Fibroblast of skin of back (primary cell): ENCODE data around the gene HAPSTR1.

ENCODE experiments used
- DNase-seq: peaks from one replicate; pipeline ENCODE4 v3.0.0-alpha.2; 2013

HAPSTR1 gene

DNA sequence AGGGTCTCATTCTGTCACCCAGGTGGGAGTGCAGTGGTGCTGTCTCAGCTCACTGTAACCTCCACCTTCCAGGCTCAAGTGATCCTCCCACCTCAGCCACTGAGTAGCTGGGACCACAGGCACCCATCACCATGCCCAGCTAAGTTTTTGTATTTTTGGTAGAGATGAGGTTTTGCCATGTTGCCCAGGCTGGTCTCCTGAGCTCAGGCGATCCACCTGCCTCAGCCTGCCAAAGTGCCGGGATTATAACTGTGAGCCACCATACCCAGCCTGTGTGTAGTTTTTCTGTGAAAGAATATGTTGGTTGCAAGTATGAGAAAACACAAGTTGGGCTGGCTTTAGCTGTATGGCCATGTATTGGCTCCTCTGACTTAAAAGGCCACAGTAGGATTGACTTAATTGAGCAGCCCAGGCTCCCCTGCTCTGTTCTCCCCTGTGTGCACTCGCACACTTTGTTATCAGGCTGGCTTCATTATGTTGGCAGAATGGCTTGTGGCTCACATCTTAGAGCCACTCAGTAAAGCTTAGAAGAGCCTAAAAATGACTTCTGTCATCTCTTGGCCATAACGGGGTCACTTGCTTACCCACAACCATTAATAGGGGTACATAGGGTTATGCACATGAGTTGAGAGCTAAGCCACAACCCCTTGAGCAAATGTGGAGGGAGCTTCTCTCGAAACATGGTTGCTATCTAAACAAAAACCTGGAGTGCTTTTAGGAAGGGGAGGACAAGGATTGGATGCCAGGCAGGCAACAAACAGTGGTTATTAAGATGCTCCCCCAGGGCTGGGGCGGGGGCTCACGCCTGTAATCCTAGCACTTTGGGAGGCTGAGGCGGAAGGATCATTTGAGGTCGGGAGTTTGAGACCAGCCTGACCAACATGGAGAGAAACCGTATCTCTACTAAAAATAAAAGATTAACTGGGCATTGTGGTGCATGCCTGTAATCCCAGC lies 6.1 kb downstream of the HAPSTR1 start:
- no peak for DNase-seq

DNA sequence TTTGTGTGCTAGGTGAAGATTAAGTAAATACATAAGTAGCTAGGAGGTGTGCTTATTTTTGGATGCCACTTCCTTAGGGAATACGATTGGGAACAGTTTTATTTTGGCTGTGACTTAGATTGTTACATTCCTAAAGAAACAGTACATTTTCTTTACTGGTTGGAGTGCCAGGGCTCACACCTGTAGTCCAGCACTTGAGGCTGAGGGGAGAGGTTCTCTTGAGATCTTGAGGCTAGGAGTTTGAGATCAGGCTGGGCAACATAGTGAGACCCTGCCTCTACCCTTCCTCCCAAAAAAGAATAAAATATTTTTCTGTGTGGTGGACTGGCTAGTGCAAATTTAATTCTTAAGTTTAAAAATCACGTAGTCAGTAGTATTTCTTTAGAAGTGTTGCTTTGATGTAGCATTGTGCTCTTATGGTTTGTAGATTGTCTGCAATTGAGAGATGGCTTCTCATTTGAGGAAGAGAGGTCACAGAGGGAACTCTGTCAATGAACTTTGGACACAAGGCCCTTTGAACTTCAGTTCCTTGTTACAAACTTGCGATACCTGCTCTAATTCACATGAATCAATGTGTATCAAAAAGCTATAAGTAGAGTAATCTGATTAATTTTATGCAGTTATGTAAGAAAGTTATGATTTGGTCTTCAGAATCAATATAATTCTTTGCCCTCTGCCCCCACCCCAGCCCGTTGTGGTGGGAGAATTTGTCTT lies 7.1 kb downstream of the HAPSTR1 start:
- no peak for DNase-seq

DNA sequence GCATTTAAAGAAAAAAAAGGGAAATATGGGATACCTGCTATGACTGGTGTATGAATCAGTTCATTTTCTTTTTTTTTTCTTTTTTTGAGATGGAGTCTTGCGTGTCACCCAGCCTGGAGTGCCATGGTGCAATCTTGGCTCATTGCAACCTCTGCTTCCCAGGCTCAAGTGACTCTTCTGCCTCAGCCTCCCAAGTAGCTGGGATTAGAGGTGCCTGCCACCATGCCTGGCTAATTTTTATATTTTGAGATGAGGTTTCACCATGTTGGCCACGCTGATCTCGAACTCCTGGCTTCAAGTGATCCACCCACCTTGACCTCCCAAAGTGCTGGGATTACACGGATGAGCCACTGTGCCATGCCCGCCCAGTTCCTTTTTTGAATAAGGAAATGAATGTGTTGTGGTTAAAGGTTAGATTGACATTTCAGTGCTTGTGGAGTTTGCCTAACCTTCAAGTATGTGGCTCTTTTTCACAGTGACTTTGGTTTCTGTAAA lies 7.7 kb downstream of the HAPSTR1 start:
- DNase-seq = peak; percentile 42

GRCh38 chr16:9102379-9102778 lies 10.9 kb downstream of the HAPSTR1 start:
- peak; percentile 91 for DNase-seq

GRCh38 chr16:9102943-9103342 lies 11.5 kb downstream of the HAPSTR1 start:
- DNase-seq = no peak

DNA sequence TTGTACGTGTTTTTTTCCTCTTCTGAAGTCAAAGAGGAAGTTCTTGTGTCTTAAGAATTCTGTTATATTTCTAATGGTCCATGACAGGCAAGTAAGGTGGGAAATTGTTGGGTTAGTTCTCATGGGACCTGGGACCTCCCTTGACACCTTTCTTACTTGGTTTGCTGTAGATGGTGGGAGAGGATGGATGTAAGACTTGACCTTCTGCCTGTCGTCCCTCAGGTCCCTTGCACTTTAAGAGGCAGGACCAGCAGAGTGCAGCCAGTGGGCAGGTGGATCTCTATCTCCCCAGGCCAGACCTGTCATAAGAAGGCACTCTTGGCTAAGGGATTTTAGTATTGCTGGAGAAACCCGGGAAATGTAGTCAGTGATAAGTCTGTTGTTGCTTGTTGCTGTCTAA lies 12.1 kb downstream of the HAPSTR1 start:
- DNase-seq = no peak

DNA sequence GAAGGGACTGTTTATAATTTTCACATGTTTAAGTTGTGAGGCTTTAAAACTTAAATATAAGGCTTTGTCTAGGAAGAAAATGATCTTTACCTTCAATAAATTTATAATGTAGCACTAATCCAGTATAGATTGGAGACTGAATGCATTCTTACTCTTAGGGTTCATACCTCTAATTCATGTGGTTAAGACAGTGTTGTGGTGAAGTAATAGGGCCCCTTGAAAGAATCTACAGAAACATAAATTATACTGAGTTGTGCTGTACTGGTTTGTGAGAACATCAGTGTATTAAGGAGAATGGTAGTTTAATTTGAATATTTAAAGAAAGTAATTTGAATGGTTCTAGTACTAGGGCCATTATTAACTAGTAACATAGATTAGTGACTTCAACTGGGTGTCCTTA lies 13.7 kb downstream of the HAPSTR1 start:
- DNase-seq = no peak

DNA sequence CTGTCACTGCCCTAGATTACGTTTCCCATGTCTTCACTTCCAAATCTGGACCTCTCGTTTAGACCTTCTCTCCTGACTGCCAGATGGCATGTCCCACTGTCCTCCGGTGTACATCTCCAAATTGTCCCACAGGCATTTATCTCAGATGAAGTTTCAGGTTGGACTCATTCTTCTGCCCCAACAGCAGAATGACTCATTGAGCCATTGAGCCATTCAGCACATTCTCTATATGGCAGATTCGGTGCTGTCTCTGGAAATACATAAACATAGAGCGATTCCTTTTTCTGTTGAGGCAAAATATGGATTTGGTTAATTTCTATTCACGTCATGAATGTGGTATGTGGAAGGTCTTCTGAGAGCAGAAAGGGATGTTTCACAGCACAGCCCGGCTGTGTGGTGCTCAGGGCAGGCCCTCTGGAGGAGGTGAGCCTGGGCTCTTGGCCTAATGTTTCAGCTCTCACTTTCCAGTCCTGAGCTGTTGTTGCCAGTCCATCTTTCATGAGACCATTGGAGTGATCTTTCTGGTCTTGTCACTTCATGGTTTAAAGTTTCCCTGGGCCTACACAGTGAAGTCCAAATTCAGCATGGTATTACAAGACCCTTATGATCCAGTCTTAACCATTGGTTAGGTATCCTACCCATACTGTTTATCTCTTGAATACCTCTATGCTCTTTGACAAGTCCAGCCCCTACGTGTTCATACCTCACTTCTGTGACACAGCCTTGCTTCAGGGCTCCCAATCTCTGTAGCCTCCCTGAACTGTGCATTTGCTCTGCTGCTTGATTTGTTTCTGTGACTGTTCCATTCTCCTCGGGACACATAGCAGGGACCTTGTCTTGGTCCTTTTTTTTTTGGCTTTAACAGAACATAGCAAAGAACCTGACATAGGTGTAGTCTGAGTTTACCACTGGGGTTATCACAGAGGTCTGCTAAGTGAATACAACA lies 15.9 kb downstream of the HAPSTR1 start:
- DNase-seq = peak; percentile 60

DNA sequence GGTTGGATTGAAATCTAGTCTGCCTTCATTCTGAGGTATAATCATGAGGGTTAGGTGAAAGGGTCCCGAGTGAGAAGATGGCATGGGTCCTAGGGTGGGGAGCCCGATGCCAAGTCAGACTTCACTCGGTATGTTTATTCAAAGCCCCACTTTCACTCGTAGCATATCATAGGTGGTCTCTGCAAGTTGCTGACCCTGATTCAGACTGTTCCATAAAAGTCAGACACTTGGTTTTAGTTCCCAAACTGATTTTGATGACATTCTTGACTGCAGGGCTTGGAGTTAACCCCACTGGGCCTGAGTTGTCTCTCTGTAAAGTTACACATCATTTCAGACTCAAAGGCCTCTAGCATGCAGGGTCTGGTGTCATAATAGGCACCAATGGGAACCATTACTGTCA lies 17.8 kb downstream of the HAPSTR1 start:
- no peak for DNase-seq

GRCh38 chr16:9112166-9112843 lies 20.9 kb downstream of the HAPSTR1 start:
- DNase-seq = no peak

- DNase-seq = no peak
Observed at GRCh38 chr16:9112844-9113186, 21.4 kb downstream of the HAPSTR1 start.

- no peak for DNase-seq
Observed at GRCh38 chr16:9113707-9114106, 22.3 kb downstream of the HAPSTR1 start.

- DNase-seq = no peak
Observed at GRCh38 chr16:9114112-9114511, 22.7 kb downstream of the HAPSTR1 start.

GRCh38 chr16:9114842-9115241 lies 23.4 kb downstream of the HAPSTR1 start:
- DNase-seq = no peak

GRCh38 chr16:9115277-9115676 lies 23.8 kb downstream of the HAPSTR1 start:
- DNase-seq = no peak

DNA sequence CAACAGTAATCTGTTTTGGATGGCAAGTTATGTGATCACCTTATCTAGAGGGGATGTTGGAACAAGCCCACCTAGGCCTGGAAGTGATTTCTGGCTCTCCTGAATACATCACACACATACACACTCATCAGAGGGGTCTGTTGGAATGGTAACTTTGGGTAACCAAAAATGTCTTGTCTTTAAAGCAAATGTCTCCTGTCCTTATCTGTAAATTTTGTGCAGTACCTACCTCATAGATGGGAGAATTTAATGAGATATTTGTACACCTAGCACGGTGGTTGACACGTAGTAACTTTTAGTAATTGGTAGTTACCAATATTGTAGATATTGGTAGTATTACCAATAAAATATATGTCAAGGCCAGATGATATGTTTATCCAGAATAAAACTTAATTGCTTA lies 24.7 kb downstream of the HAPSTR1 start:
- no peak for DNase-seq

DNA sequence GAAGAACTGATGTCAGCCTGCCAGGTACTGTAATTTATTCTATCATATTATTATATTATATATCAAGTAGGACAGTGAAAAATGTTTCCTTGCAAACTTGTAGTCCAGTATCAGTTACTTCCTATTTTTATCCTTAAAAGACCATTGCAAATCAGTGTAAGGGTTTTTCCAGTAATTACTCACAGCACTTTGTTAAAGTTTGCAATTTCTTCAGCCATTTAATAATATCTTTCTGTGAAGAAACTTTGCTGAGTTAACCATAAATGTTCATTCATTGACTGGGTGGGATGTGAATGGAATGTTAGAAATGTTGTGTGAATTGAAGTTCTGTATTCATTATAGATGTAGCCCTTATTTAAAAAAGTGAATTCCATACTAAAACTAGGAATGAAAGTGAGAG lies 26.7 kb downstream of the HAPSTR1 start:
- no peak for DNase-seq

- no peak for DNase-seq
Observed at GRCh38 chr16:9119795-9120194, 28.4 kb downstream of the HAPSTR1 start.

GRCh38 chr16:9122342-9122741 lies 30.9 kb downstream of the HAPSTR1 start:
- no peak for DNase-seq

DNA sequence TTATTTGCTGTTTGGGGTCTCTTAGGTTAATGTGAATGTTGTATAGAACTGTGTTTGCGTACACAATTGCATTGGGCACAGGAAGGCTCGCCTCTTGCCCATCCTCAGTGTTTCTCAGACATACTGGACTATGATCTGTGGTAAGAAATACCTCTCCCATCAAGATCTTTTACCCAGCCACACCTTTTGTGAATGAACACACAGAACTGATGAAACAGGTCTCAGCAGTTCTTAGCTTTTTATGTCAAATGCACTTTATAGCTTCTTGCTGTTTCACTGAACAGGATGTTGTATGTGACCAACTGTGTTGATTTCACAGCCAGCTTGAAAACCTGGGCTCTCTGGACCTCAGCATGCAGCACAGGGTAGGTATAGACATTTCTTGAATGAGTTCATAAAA lies 31.5 kb downstream of the HAPSTR1 start:
- no peak for DNase-seq

GRCh38 chr16:9123401-9123800 lies 32.0 kb downstream of the HAPSTR1 start:
- DNase-seq = no peak

DNA sequence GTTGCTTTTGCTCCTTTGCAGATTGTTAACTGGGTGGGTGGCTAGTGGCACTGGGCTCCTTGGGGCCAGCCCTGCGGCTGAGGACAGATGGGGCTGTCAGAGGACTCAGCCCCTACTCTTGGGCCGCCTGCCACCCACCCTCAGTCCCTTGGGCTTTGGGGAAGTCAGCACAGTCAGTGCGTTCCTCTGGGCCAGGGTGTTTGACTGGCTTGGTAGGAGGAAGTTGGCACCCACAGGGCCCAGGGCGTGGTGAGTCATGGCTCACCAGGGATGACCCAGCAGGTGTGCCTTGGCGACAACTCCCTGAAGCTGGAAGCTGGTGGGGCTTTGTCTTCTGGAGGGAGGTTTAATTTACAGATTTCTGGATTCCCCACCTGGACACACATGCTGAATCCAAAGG lies 32.4 kb downstream of the HAPSTR1 start:
- no peak for DNase-seq
